C4-2B (cell line): ENCODE data around the gene SEMA3D.

Experiments used
- H3K27ac ChIP-seq: fragments of 450-650 bp; 2 replicates; pipeline ENCODE4 v1.5.1; 2017
- ZFX ChIP-seq: fragments of 450-650 bp; IDR thresholded peaks from 2 replicates; pipeline ENCODE4 v1.6.1; 2017
- TF ChIP-seq, protein P1 (sequence below): fragments of 450-650 bp; conservative IDR thresholded peaks from 2 replicates; pipeline ENCODE4 v1.5.1; 2017; ENCODE audit warnings: mild to moderate bottlenecking

Gene SEMA3D

DNA sequence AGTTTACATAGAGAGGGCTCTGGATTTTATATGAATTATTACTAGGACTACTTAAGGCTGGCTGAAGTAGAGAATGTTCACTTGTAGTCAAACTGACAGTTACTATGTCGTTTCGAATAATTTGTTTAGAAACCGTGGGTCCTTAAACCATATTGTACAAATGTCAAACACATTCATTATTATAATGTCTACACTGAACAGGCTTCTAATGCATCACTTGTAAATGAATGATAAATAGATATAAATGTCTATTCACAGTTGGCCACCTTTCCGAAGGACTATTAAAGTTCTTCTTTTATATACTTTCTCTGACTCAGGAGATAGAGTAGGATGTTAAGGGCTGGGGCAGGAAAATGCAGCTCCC lies 95.3 kb downstream of the SEMA3D start:
- H3K27ac ChIP-seq = no peak overlapping the region
- TF ChIP-seq, protein P1, sequence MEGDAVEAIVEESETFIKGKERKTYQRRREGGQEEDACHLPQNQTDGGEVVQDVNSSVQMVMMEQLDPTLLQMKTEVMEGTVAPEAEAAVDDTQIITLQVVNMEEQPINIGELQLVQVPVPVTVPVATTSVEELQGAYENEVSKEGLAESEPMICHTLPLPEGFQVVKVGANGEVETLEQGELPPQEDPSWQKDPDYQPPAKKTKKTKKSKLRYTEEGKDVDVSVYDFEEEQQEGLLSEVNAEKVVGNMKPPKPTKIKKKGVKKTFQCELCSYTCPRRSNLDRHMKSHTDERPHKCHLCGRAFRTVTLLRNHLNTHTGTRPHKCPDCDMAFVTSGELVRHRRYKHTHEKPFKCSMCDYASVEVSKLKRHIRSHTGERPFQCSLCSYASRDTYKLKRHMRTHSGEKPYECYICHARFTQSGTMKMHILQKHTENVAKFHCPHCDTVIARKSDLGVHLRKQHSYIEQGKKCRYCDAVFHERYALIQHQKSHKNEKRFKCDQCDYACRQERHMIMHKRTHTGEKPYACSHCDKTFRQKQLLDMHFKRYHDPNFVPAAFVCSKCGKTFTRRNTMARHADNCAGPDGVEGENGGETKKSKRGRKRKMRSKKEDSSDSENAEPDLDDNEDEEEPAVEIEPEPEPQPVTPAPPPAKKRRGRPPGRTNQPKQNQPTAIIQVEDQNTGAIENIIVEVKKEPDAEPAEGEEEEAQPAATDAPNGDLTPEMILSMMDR = no peak
- TF ChIP-seq ZFX = no peak

DNA sequence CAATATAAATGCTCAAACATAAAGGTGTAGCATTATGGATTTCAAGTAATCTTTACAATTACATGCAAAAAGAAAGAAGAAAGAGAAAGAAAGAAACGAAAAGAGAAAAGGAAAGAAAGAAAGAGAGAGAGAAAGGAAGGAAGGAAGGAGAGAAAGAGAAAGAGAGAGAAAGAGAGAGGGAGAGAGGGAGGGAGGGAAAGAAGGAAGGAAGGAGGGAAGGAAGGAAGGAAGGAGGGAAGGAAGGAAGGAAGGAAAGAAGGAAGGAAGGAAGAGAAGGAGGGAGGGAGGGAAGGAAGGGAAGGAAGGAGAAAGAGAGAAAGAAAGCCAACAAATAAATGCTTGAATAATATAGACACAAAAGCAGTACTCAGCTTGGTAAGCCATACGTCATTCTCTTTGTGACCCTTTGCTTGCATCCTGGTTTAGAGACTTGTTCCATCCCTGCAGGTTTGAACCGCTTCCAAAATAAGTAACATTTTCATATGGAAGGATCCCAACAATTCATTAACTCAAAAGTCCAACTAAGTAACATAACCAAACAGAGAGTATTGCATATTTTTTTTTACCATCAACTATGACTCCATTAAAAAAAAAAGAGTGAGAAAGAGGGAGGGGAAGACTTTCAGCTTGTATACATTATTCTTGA lies 95.8 kb downstream of the SEMA3D start:
- H3K27ac ChIP-seq = no peak overlapping the region
- TF ChIP-seq ZFX = no peak
- TF ChIP-seq, protein P1 = no peak

DNA sequence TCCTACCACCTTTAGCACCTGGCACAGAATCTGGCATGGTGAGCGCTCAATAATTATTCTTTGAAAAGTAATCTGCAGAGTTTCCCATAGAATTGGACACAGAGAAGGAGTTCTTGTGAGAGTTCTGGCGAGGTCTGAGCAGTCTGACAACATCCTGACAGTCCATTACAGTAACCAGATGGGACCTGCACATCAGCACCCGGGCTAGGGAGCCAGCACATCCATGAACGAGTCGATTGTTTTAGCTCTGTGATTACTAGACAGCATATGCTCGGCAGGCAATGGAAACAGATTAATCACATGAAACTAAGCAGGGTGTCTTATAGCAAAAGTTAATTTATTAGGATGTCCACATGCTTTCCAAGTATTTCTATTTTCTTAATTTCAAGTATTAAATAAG lies 96.7 kb downstream of the SEMA3D start:
- H3K27ac ChIP-seq = no peak overlapping the region
- TF ChIP-seq, protein P1 = no peak
- no peak for TF ChIP-seq ZFX

DNA sequence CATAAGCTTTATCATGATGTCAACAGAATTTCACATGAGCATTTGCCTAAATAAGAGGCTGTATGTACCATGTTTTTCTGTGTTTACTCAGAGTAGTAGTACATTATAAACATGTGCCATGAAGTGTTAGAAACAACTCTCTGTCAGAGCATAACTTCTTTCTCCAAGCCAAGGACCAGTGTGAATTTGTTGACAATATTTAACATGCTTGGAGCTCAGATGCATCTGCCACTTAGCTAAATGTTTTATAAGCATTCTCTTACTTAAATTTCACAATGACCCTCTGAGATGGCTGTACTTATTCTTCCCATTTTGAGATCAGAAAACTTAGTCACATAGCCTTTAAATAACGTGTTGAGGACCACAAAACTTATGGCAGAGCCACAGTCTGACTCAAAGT lies 105.0 kb downstream of the SEMA3D start:
- TF ChIP-seq ZFX = no peak
- TF ChIP-seq, protein P1 = no peak
- no peak overlapping the region for H3K27ac ChIP-seq

DNA sequence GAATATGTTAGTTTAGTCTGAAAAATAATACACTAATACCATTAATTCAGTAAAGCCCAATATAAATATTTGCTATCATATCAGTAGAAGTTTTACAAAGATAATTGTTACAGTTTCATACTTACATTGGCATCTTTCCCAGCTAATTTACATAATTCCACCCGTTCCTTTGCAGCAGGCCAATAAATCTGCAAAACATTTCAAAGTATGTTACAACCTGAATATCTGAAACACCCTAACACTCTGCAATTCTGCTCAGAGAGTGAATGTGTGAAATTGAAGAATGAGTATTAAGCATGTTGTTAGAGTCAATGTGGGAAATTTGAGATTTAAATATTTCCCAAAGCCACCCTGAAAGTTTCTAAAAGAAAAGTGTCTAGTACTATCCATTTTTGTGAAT lies 105.5 kb downstream of the SEMA3D start:
- H3K27ac ChIP-seq = no peak overlapping the region
- TF ChIP-seq ZFX = no peak
- TF ChIP-seq, protein P1 = no peak

DNA sequence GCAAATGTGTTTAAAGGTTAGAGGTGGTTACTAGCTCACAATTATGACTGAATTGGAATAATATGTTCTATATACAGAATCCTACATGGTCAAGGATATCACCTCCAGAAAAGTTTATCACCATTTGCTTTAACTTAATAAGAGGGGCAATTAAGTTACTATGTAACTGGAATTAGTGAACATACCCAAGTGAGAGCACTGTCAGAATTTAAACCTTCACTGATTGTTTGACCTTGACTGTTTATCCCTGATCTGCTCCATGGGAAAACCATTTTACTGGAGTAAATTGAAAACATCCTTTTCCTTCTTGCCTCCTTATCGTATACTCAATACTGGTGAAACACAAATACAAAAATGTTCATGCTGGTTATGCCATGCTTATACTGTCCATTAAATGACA lies 107.4 kb downstream of the SEMA3D start:
- H3K27ac ChIP-seq = no peak overlapping the region

DNA sequence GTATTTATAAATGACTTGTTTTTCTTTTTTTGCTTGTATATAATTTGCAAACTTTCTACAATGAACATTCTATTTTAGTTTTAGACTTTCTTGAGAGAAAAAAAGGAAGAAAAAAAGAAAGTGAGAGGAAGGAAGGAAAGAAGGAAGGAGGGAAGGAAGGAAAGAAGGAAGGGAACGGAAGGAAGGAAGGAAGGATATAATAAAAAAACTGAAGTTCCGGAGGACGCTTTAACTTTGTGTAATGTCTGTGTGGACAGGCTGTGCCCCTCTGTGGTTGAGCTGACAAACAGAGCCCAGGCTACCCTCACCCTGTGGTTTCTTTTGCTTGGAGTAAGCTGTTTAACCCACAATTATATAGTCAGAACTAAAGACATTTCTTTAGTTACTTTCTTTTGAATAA lies 108.7 kb downstream of the SEMA3D start:
- no peak overlapping the region for H3K27ac ChIP-seq
- TF ChIP-seq, protein P1 = no peak
- no peak for TF ChIP-seq ZFX

More for the DNA sequence above, 107.4 kb downstream of the SEMA3D start:
- TF ChIP-seq, protein P1 = no peak
- TF ChIP-seq ZFX = no peak
